Colon (tissue), 2 donors: ENCODE data around the gene GK.
A peak's percentile ranks its signal among the peaks of the same experiment; 100 is the strongest.

Experiments used
- FAIRE-seq: peaks from 2 replicates; lab custom pipeline; 2012; peaks lifted over from hg19 to GRCh38; lab: Jason Lieb, UNC
- donor health status: control.
- donor health status: control.

The GK gene

DNA sequence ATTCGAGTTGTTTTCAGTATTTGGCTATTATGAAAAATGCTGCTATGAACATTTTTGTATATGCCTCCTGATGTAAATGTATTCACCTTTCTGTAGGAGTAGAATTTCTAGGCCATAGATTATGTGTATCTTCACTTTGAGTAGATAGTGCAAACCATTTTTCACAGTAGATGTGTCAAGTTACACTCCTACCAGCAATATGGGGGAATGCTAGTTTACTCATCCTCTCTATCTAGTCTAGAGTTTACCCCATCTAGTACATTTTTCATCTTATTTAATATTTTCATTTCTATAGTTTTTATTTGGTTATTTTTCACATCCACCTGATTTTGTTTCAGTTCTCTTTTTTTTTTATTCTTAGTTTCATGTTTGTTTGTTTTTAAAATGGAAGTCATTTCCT lies 59.0 kb downstream of the GK start:
- FAIRE-seq, result peak; percentile 74

DNA sequence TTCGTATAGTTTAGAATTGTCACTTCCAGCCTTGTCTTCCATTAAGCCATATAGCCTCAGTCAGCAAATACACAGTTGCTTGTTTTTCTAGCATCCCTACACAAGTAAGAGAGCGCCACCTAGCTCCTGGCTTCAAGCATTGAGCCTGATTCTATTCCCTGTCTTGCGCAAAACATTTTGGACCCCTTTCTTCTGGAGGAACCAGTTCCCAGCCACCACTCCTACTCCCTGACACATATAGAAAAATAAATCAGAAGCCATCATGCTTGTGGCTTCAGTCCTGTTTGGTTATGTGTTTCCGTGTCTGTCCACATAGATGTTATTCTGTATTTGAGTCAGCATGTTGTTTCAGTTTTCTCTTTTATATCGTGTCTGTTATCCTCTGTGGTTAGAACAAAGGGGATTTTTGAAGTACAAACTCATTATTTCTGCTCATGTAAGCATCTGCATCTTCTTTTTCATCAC lies 59.9 kb downstream of the GK start:
- FAIRE-seq, result no peak

DNA sequence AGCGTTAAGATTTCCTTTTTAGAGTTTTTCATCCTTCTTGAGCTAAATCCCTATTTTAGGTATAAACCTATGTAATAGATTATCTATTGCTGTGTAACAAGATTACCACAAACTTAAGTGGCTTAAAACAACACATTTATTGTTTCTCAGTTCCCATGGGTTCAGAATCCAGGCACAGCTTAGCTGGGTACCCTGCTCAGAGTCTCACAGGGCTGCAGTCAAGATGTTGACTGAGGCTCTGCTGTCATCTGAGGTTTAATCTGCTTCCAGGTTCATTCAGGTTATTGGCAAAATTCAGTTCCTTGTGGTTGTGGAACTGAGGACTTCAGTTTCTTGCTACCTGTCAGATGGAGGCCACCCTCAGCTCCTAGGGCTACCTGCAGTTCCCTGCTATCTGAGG lies 60.9 kb downstream of the GK start:
- FAIRE-seq, result no peak

DNA sequence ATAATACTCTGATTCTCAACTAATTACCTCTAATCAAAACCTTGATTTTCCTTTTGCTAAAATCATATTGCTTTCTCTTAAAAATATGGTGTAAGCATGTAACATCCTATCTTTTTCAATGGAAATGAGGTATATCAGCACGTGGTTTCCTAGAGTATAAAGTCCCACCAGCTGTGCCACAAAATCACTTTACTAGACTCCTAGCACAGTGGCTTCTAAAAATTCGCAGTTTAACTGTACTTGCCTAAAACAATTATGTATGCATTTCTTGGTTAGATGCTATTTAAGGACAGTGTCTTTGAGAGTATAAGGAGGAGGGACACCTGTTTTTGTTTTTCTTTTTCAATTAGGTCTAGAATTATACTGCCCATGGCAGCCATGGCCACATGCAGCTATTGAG lies 62.8 kb downstream of the GK start:
- no peak for FAIRE-seq

DNA sequence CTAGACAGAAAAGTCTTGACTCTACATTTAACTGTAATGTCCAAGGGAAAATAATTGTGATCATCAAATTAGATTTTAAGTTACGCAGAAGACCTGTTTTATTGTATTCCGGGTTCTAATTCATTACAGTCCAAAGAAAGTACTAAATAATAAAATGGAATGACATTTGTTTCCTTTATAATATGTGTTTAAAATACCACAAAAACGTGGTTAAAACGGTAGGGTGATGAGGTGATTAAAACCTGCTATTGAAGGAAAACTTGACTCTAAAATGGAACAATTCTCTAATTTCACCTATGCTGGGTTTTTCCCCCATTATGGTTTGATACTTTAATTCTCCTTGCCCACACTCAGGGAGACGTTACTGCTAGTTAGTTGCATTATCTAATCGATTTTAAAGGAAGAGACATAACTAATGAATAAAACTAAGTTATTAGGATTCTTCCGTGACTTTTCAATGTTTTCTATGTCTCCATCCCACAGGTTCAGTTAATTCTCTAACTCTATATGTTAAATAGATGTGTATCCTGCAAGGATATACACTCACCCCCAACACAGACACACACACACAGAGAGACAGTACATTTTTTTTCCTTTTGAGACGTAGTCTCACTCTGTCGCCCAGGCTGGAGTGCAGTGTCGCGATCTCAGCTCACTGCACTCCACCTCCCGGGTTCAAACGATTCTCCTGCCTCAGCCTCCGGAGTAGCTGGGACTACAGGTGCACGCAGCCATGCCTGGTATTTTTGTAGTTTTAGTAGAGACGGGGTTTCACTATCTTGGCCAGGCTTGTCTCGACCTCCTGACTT lies 80.8 kb downstream of the GK start:
- FAIRE-seq, result no peak

DNA sequence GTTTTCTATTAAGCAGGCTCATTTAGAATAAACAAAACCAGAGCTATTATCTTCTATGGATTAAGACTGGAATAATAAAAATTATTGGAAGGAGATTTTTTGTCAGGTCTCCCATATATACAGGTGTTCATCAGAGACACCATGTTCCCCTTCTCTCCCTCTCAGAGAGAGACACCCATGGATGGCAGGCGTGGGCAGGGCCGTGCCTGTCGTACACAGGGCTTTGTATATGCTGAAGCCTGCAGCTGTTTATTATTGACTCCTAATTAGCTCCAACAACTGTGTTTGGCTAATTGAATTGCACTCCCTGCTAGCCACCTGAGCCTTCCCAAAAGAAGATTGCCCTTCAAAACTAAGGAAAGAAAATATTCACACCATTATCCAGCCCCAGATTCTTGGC lies 81.6 kb downstream of the GK start:
- no peak for FAIRE-seq

DNA sequence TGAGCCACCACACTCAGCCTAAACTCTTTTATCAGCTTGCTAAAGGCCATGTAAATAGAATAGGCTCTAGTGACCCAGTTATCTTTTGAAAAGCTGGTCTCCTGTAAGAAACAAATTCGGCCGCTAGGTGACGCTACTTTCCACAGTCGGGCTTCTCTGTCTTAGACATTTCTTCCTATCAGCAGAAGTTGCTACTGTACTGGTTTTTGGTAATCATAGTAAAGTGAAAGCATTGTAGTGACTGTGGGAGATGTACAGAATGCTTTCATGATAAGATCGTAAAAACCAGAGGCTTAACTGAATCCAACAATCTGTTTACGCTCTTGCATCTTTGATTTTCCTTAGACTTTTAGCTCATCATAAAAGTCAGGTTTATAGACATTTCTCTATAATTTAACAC lies 82.6 kb downstream of the GK start:
- FAIRE-seq, result no peak

DNA sequence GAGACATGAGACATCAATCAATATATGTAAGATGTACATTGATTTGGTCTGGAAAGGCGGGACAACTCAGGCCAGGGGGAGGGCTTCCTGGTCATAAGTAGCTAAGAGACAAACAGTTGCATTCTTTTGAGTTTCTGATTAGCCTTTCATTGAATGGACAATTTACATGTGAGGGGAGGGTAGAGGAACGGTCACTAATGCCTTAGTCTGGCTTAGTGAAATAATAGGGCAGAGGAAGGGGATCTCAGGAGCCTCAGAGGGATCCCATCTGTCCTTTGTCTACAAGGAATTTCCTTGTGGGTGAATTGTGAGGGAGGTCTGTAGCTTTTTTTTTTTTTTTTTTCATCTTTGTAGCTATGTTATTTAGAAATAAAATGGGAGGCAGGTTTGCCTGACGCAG lies 88.3 kb downstream of the GK start:
- FAIRE-seq, result no peak

DNA sequence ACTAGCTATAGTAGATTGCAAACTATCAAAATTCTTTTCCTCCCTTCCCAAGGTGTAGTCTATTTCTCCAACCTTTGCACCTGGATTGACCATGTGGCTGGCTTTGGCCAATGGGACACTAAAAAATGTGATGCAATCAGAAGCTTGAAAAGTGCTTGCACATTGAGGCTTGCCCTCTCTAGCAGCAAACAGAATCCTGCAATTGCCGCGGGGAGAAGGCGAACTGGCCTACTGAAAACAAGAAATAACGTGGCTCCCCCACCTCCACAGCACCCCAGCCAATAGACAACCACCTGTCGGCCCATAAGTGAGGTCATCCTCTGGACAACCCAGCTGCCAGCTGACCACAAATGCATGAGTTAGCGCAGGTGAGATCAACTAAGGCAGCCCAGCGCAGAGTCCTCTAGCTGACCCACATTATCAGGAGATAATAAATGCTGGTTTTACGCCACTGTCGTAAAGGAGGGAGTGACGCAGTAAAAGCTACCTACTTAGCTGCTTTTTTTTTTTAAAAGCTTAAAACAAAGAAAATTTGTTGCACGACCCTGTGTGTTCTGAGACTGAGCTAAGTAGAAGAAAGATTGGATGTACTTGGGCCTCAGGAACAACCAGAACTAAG lies 95.2 kb downstream of the GK start:
- FAIRE-seq, result no peak

DNA sequence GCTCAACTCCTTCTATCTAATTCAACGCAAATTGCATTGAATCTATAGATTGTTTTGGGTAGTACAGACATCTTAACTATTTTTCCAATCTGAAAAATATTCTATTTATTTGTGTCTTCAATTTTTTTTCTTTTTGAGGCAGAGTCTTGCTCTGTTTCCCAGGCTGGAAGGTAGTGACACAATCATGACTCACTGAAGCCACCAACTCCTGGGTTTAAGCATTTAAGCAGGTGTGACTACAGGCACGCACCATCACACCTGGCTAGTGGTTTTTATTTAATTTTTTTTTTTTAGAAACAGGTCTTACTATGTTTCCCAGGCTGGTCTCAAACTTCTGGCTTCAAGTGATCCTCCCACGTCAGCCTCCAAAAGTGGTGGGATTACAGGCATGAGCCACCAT lies 98.3 kb downstream of the GK start:
- no peak for FAIRE-seq

DNA sequence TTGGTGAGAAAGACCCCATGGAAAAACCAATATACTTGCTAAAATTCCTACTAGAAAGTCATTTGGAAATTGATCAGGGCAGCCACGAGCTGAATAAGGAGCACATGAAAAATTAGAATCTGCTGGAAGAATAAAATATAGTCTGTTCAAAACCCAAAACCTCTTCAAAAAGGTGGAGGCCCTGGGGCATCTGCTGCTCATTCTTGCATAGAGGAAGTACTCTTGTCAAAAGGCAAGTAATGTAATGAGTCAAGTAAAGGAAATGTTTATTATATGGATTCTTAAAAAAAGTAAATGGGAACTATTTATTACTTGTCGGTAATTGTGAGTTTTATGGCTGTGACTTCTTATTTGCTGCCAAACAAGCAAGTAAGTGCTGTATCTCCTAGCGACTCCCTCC lies 109.5 kb downstream of the GK start:
- no peak for FAIRE-seq

DNA sequence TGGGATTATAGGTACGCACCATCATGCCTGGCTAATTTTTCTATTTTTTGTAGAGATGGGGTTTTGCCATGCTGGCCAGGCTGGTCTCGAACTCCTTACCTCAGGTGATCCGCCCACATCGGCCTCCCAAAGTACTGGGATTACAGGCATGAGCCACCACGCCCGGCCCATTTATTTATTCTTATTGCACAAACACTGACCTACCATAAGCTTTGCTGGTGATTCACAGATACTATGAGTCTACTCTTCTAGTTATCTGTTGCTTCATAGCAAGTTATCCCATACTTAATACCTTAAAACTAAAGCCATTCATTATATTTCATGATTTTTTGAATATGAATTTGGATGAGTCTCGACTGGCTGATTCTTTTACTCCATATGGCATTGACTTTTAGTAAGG lies 120.5 kb downstream of the GK start:
- peak; percentile 43 for FAIRE-seq

DNA sequence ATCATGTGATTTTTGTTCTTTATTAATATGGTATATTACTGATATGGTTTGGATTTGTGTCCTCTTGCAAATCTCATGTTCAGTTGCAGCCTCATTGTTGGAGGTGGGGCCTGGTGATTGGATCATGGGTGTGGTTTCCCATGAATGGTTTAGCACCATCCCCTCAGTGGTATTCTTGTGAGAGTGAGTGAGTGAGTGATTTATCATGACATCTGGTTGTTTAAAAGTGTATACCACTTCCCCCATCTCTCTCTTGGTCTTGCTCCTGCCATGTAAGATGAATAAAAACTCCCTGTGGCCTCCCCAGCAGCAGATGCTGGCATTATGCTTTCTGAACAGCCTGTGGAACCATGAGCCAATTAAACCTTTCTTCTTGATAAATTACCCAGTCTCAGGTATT lies 124.4 kb downstream of the GK start:
- FAIRE-seq, result no peak

DNA sequence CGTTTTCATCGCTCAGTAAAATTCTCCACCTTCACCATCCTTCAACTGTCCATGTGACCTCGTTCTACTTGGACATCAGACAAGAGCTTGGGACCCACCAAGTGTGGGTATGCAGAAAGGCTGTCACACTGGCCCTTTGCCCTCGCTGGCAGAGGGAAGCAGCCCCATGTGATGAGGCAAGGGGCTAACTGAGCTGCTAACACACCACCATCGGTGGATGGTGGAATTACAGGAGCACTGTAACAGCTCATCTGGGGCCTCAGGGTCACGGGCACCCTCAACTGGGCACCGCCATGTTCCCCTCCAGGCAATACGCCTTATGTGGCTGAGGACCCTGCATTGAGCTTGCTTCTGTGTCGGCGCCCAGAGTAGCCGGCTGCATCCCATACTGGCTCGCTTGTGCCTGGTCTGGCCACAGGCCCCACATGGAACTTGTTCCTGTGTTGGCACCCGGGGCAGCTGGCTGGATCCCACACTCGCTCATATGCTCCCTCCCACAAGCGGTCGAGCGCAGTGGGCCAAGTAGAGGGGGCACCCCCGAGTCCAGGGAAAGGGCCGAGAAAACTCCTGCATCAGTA lies 126.3 kb downstream of the GK start:
- no peak for FAIRE-seq
